K562 (cell line): ENCODE results near the gene JAK3. TPM values are rescaled to one million over a fixed set of nuclear protein-coding genes. Genes with fewer than 3 reads are reported as not detected.

Experiments
- CEBPG ChIP-seq, 3 experiments: fragments of 200-800 bp in 1 of 3; sonication (Bioruptor generic) in 1 of 3; sonication (generic) in 1 of 3; formaldehyde crosslinking in 1 of 3; IDR thresholded peaks in 2 of 3; conservative IDR thresholded peaks in 1 of 3; 2 replicates each; pipeline versions ENCODE4 v1.6.1 to v1.8.0; 2016 to 2022; ENCODE audit warnings: missing compliant biosample characterization in 2 of 3, missing genetic modification characterization in 2 of 3, mild to moderate bottlenecking in 1 of 3, missing genetic modification reagents in 1 of 3
- MGA ChIP-seq: fragments of 450-650 bp; IDR thresholded peaks from 2 replicates; pipeline ENCODE4 v1.6.1; 2016; ENCODE audit warnings: mild to moderate bottlenecking, moderate library complexity
- RBM22 ChIP-seq: fragments of 200-400 bp; formaldehyde crosslinking; IDR thresholded peaks from 2 replicates; pipeline ENCODE4 v1.6.1; 2018; ENCODE audit warnings: low read length, low read depth; ENCODE audit not compliant: poor library complexity, severe bottlenecking
- SRF ChIP-seq, 2 experiments: fragments of 250-450, 450-650 bp in 1 of 2; sonication (Bioruptor Pico) in 1 of 2; sonication (generic) in 1 of 2; formaldehyde crosslinking; IDR thresholded peaks; 2 replicates each; pipeline versions ENCODE4 v1.5.0 to v1.5.1; 2020 to 2022; ENCODE audit warnings: mild to moderate bottlenecking in 1 of 2, missing genetic modification reagents in 1 of 2
- ZNF124 ChIP-seq: sonication (generic); formaldehyde crosslinking; IDR thresholded peaks from 2 replicates; pipeline ENCODE4 v1.8.1; 2022; ENCODE audit warnings: missing genetic modification reagents
- ZNF644 ChIP-seq: fragments of 200-800 bp; sonication (Bioruptor generic); IDR thresholded peaks from 2 replicates; pipeline ENCODE4 v1.6.1; 2016; ENCODE audit warnings: low read depth, missing genetic modification characterization, missing compliant biosample characterization
- ZNF696 ChIP-seq: fragments of 250-450 bp; sonication (Bioruptor Pico); conservative IDR thresholded peaks from 2 replicates; pipeline ENCODE4 v1.4.0; 2020; ENCODE audit warnings: mild to moderate bottlenecking, moderate library complexity
- polyA plus RNA-seq, 8 experiments: library from polyadenylated mRNA; depleted of rRNA in 4 of 8; stranded (reverse) in 5 of 8; unstranded in 3 of 8; fragments of >200 nt; fragmentation: Nextera tagmentation in 2 of 8; fragmentation: Illumina TruSeq in 1 of 8; extraction: Ambion mirVana in 2 of 8; extraction: Trizol in 1 of 8; gene quantifications; 2 replicates each; pipeline versions ENCODE4 v1.2.1 to v1.2.3, GENCODE V29; 2011 to 2014; ENCODE audit warnings: inconsistent platforms in 1 of 8, missing spikeins in 1 of 8
- total RNA-seq, 7 experiments: library from RNA; depleted of rRNA in 6 of 7; stranded (reverse); fragments of >200 nt in 6 of 7; fragmentation: Illumina TruSeq in 2 of 7; extraction: Trizol in 2 of 7; gene quantifications; 2 replicates each; pipeline versions ENCODE4 v1.2.1 to v1.2.3, GENCODE V29; 2011 to 2021; ENCODE audit warnings: low replicate concordance in 1 of 7

Gene JAK3
- total and polyA plus RNA-seq, 9 of the 15 experiments (the other 6 are each of a cell fraction or from before 2014, with no cell fraction given) = 0.01 to 0.18 (median 0.07) TPM; not detected in 1

- TF ChIP-seq ZNF696 (CRISPR knock-in tag) (no peak), ZNF644 (no peak), CEBPG (CRISPR knock-in tag; IDR thresholded peaks at IDR 0.05) (peak; percentile 28; the same call in 1 of the 2 replicates), CEBPG (tag; conservative IDR thresholded peaks at IDR 0.05 in 1 of 2, IDR thresholded peaks at IDR 0.05 in 1 of 2) (no peak), RBM22 (no peak), MGA (peak; percentile 99), ZNF124 (CRISPR knock-in tag) (no peak), SRF (CRISPR knock-in tag; IDR thresholded peaks at IDR 0.05) (peak in 1 of 2 experiments; percentile 34; a peak in 1 of 4 replicates)
Measured at GRCh38 chr19:17841810-17842662, 5.7 kb downstream of the JAK3 start (continued).
